HG02973 (cell line): ENCODE results near the gene DHRS1.
"Not testable (repeated sequence)": the region's sequence is repeated elsewhere in the genome, so short reads cannot be mapped to it uniquely, and the experiment has no call there.

Experiments used
- ATAC-seq: cut with Tn5 transposase; IDR thresholded peaks from one replicate; pipeline ENCODE4 v1.9.1; 2021; ENCODE audit warnings: moderate library complexity; ENCODE audit not compliant: unreplicated experiment

DHRS1 gene

DNA sequence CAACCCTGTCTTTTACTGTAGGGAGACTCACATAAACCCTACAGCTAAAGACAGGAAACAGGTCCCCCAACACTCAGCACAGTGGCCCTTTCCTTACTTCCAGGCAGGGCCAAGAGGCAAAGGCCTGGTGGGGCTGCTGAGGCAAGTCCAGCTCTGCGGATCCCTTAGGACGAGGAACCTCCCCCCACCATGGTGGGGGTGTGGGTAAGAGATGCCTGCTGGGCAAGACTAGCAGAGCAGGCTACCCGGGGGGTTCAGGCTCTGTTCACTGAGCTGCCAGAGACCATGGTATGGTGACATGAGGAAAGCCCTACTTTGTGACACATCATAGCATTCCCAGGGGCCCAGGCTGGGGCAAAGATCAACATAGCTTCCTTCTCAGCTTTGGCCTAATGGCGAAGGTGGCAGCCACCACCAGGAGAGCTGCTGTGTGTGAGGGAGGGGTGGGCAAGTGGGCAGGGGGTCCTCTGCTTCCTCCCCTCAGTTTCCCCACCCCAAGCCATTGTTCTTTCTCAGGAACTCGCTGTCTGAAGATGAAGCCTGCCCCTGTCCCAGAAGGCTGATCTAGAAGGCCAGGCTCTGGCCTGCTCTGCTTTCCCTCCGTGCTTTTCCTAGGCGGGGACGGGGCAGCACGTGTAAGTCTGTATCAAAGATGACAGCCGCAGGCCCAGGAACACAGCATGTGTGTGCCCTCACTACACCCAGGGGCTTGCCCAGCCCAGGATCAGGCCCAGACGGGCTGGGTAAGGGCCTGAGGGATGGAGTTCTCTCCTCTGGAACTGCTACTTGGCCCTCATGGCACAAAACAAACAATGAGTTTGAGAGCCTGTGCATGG lies 47.1 kb downstream of the DHRS1 start:
- ATAC-seq = no peak

DNA sequence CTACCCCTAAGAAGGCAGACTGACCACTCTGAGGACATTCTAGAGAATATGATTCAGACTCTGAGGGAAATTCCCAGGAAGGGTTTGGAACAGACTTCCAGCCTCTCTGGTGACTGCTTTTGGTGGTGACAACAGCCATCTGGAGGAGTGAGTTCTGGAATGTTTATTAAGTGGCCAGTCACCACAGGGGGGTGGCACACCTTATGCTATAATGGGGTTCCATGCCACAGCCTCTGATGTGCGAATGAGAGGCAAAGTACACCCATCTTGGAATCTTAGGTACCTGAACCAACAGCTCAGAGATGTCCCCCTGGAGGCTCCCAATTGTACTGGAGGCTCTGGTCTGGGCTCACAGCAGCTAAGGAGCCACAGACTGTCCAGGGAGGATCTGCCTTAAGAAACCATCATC lies 47.7 kb downstream of the DHRS1 start:
- no peak for ATAC-seq

DNA sequence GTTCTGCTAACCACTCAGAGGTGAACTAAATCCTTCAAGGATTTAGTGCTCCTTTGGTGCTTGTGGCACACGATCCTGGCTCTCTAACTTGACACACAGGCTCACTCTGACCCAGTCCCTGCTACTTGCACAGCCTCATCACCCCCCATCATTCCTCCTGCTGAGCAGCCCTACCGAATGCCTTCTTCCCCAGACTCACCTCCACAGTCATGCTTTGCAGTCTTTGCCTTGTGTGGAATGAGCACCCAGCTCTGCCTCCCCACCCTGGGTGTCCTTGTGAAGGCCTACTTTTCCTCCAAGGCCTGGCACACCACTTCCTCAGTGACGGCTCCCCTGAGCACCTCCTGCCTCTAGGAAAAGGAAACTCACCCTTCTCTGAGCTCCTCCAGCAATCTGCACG lies 49.2 kb downstream of the DHRS1 start:
- ATAC-seq = no peak

DNA sequence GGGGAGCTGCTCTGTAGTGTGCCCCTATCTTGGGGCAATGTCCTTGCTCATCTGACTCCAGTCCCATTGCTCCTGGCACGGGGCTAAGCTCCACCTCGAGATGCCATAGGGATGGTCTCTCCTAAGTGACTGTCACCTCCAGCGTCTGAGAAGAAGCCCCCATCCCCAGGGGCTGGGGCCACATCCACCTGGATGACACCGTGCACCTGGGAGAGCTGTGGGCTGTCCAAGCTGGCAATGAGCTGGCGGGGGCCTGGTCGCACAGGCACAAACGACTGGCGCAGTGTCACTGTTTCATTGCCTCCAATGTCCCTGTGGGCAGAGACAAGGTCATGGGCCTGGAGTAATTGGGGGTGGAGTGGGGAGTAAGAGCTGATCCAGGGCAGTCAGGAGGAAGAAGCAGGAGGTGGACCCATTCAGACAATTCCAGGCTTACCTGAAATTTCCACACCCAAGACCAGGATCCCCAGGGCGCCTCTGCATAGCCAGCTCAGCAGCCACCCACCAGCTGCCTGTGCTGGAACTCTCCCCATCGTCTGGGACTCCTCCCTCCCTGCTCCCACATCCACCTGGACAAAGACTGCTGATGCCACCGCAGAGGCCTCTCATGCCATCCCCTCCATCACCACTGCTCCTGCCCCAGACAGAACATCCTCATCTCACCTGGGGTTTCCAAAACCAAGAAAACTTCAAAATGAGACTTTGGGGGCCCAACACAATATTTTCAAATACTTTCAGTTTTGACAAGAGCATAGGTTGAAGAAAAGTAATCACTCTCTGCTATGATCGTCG lies 50.2 kb downstream of the DHRS1 start:
- ATAC-seq = no peak

DNA sequence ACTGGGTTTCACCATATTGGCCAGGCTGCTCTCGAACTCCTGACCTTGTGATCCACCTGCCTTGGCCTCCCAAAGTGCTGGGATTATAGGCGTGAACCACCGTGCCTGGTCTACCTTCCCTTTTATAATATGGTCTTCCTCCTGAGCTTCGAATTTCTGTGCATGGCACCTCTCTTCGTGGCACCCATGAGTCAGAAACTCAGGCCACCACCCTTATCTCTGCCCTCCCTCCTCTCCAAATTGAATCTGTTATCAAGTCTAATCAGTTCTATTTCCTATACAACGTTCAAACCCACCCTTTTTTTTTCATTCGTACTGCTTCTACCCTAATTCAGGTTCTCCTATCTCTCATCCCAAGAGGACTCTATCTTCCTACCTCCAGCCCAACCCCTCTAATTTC lies 52.2 kb downstream of the DHRS1 start:
- no peak for ATAC-seq

DNA sequence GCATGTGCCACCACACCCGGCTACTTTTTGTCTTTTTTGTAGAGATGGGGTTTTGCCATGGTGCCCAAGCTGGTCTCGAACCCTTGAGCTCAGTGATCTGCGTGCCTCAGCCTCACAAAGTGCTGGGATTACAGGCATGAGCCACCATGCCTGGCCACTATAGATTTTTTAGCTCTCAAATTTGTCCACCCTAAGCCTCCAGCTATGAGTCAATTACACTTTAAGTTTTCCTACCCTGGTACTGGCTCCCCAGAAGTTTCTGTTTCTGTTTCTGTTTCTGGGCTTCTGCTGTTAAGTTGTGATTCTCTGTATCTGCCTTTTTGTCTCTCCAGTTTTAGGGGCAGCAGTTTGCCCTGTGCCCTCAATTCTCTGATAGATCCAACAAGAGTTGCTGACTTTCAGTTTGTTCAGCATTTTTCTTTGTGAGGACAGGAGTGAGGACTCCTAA lies 52.8 kb downstream of the DHRS1 start:
- no peak for ATAC-seq

DNA sequence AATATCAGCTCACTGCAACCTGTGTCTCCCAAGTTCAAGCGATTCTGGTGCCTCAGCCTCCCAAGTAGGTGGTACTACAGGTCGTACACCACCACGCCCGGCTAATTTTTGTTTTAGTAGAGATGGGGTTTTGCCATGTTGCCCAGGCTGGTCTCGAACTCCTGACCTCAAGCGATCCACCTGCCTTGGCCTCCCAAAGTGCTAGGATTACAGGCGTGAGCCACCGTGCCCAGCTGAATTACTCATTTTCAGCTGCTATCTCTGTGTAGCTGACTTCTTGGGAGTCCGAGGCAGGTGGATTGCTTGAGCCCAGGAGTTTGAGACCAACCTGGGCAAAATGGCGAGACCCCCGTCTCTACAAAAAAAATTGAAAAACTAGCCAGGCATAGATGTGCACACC lies 54.2 kb downstream of the DHRS1 start:
- not testable (repeated sequence) for ATAC-seq

DNA sequence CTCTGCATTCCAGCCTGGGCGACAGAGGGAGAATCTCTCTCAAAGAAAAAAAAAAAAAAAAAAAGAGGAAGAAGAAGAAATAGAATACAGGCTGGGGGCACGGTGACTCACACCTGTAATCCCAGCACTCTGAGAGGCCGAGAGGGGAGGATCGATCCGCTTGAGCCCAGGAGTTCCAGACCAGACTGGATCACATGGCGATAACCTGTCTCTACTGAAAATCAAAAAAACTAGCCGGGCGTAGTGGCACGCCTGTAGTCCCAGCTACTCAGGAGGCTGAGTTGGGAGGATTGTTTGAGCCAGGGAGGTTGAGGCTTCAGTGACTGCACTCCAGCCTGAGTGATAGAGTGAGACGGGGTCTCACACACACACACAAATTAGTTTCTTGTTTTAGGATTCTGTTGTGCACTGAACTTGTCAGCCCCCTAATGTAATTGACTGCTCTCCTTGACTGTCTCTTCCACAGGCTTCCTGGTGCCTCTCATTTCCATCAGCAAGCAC lies 56.2 kb downstream of the DHRS1 start:
- no peak for ATAC-seq

DNA sequence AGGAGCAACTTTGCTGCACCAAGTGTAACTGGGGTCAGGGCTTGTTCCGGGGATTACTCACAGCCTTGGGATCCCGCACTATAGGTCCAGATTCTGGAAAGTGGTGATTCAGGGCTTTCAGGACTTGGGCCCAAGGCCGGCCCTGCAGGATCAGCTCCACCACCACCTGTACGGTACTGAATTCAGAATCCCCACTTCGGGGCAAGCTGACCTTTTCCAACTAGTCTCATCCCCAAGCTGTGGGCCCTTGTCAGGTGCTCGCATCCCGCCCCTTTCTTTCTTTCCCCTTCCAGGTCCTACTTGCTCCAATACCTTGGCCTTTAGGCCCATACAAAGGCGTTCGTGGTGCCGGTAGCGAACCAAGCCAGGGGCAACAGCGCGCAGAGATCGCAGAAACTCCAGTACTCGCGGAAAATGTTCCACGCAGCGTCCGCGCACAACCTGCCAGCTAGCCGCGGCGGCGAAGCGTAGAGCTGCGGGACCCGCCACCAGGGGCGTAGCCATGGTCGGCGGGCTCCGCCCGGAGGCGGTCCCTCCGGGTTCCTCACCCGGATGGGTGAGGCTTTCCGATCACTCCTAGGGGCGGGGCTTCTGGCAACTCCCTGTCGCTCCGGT lies 57.6 kb downstream of the DHRS1 start:
- peak; percentile 73 for ATAC-seq
